ENCODE results near the gene CCDC170. TPM values are rescaled to one million over a fixed set of nuclear protein-coding genes. Genes with fewer than 3 reads are reported as not detected.

Gene CCDC170
- total RNA-seq, 1 experiment from 2014 or later = 0.12 TPM

DNA sequence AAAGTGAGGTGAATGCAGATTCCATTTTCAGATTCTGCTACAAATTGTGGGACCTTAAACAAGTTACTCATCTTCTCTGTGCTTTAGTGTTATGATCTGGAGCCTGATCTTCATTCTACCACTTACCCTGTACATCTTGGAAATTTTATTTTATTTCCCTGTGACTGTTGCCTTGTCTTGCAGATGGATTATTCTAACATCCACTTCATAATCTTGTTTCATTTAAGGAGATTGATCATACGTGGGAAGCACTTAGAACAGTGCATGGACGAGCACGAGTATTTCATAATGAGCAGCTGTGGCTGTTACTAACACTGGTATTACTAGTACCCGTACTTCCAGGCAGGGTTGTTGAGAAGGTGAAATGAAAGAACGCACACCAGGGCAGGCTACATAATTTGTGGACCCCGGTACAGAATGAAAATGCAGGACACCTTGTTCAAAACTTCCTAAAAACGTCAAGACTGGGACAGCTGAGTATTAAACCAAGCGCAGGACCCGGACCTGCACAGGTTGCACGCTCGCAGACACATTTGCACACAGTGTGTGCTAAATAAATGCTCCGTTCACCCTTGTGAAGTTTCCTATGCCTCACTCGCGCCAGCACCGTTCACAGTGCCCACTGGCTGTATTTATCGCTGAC lies 535 bp upstream of the CCDC170 start (continued):
- TF ChIP-seq TCF7L2 (IDR thresholded peaks at IDR 0.05; ENCODE audit: borderline replicate concordance, extremely low read depth, insufficient read depth, insufficient read length) (no peak), SRF (IDR thresholded peaks at IDR 0.05; ENCODE audit: low read depth) (no peak), FOSL1 (IDR thresholded peaks at IDR 0.05; ENCODE audit: low read depth) (no peak), RAD21 (IDR thresholded peaks at IDR 0.05; ENCODE audit: low read depth) (no peak), EZH2phosphoT487 (IDR thresholded peaks at IDR 0.05; ENCODE audit: borderline replicate concordance) (no peak), CBX3 (IDR thresholded peaks at IDR 0.05; ENCODE audit: low read depth) (no peak), CEBPB (IDR thresholded peaks at IDR 0.05; ENCODE audit: low read depth) (no peak), POLR2AphosphoS5 (IDR thresholded peaks at IDR 0.05; ENCODE audit: low read depth, low read length) (no peak), YY1 (IDR thresholded peaks at IDR 0.05; ENCODE audit: extremely low read depth, insufficient replicate concordance, low read depth, low read length) (no peak)

DNA sequence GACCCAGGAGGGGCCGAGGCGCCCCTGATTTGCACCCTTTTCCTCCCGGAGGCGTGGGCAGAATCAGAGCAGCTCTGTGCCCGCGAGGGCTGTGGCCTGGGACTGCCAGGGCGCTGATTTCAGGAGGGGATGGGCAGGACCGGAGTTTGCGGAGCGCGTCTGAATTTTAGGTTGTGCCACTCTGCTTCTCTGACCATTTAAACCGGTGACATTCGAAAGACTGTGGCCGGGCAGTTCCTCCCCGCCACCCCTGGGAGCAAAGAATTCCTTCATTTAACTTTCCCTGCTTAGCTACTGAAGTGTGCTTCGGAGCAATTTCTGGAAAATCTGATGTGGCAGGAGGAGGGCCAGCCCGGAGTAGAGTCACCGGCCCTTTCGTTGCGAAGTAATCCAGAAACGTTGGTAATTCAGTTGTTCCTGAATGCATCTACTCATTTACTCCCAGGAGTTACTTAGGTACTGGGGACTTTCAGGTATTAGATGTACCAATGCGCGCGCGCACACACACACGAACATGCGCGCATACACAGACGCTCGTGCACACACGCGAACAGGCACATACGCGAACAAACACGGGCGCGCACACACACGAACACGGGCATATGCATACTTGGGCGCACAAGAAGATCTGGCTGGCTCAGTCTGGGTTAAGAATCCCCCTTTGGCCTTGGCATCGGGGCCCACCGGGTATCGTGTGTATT lies 568 bp downstream of the CCDC170 start:
- ChIA-PET CTCF (no interaction called here), POLR2A (no interaction called here), RAD21 (ENCODE audit: low non-redundant PET in 1 of 2, low total read pairs in 2 of 2, uncharacterized antibody in 2 of 2, unreplicated experiment in 2 of 2) (no interaction called here)
- Histone ChIP-seq H3K9me2 (ENCODE audit: insufficient read depth) (no peaks in the 10 kb centered on the region), H3K4me3 (replicated peaks in 1 of 2; ENCODE audit: low read depth in 1 of 2, low read length in 2 of 2) (no peak overlapping the region), H3K79me2 (ENCODE audit: insufficient read depth, low read length) (no peaks in the 10 kb centered on the region), H3K4me2 (ENCODE audit: low read length) (no peak overlapping the region), H3K4me1 (ENCODE audit: control insufficient read depth in 1 of 2, insufficient read depth in 2 of 2, low read length in 2 of 2) (no peaks in the 10 kb centered on the region), H3K27me3 (ENCODE audit: insufficient read depth, low read length) (no peaks in the 10 kb centered on the region), H4K20me1 (ENCODE audit: insufficient read depth) (no peaks in the 10 kb centered on the region), H3K9me3 (ENCODE audit: control insufficient read depth in 1 of 2, insufficient read depth in 1 of 2, low read depth in 1 of 2, low read length in 2 of 2) (no peaks in the 10 kb centered on the region), H2AFZ (ENCODE audit: low read depth, low read length, poor library complexity, severe bottlenecking) (no peak overlapping the region), H3K36me3 (ENCODE audit: control insufficient read depth in 1 of 2, insufficient read depth in 2 of 2, low read length in 2 of 2) (no peaks in the 10 kb centered on the region), H3K27ac (ENCODE audit: low read depth, low read length) (no peak overlapping the region), H3K9ac (ENCODE audit: low read length) (no peak overlapping the region)
- intact Hi-C loops (cut with micrococcal nuclease) = no loop called here
- DNase-seq (ENCODE audit: low read depth, low spot score) (no peak), ATAC-seq (no peak)
- TF ChIP-seq SIN3A (IDR thresholded peaks at IDR 0.05; ENCODE audit: low read depth) = no peak
- TF ChIP-seq CBX3 (IDR thresholded peaks at IDR 0.05; ENCODE audit: low read depth) = no peak
- no peak for TF ChIP-seq FOSL1 (IDR thresholded peaks at IDR 0.05; ENCODE audit: low read depth)
- no peak for TF ChIP-seq JUND (IDR thresholded peaks at IDR 0.05)
- TF ChIP-seq, protein P1, sequence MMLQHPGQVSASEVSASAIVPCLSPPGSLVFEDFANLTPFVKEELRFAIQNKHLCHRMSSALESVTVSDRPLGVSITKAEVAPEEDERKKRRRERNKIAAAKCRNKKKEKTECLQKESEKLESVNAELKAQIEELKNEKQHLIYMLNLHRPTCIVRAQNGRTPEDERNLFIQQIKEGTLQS (IDR thresholded peaks at IDR 0.05) = no peak
- TF ChIP-seq ZNF274 (IDR thresholded peaks at IDR 0.05; ENCODE audit: low read depth, low read length) = no peak
- TF ChIP-seq YY1 (IDR thresholded peaks at IDR 0.05; ENCODE audit: extremely low read depth, insufficient replicate concordance, low read depth, low read length) = no peak
- TF ChIP-seq, protein P2, sequence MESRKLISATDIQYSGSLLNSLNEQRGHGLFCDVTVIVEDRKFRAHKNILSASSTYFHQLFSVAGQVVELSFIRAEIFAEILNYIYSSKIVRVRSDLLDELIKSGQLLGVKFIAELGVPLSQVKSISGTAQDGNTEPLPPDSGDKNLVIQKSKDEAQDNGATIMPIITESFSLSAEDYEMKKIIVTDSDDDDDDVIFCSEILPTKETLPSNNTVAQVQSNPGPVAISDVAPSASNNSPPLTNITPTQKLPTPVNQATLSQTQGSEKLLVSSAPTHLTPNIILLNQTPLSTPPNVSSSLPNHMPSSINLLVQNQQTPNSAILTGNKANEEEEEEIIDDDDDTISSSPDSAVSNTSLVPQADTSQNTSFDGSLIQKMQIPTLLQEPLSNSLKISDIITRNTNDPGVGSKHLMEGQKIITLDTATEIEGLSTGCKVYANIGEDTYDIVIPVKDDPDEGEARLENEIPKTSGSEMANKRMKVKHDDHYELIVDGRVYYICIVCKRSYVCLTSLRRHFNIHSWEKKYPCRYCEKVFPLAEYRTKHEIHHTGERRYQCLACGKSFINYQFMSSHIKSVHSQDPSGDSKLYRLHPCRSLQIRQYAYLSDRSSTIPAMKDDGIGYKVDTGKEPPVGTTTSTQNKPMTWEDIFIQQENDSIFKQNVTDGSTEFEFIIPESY (IDR thresholded peaks at IDR 0.05; ENCODE audit: extremely low read depth, insufficient replicate concordance, low read length) = no peak
- BruUV-seq (replicated peaks) = no TSS peak
